Keratinocyte (primary cell): Measurements from ENCODE around the gene ZNF749. TPM values are rescaled to one million over a fixed set of nuclear protein-coding genes. Genes with fewer than 3 reads are reported as not detected.

Source experiments
- DNase-seq: peaks from one replicate; pipeline ENCODE4 v3.0.0-alpha.2; 2011; ENCODE audit warnings: low read depth, missing footprints, low spot score
- FAIRE-seq: peaks from 2 replicates; lab custom pipeline; 2011; peaks lifted over from hg19 to GRCh38; lab: Jason Lieb, UNC
- H2AFZ ChIP-seq: 2 replicates; pipeline ENCODE4 v1.6.0; 2012; ENCODE audit warnings: low read length, control low read depth, inconsistent platforms; ENCODE audit not compliant: control insufficient read depth
- H3K27ac ChIP-seq: 2 replicates; pipeline ENCODE4 v1.5.1; 2011; ENCODE audit warnings: low read length; ENCODE audit not compliant: control insufficient read depth, insufficient read depth
- H3K27me3 ChIP-seq: 3 replicates; pipeline ENCODE4 v1.6.0; 2011; ENCODE audit warnings: low read length; ENCODE audit not compliant: control insufficient read depth, insufficient read depth; ENCODE audit errors: extremely low read depth
- H3K36me3 ChIP-seq, 2 experiments: 2 replicates in 1 of 2; 3 replicates in 1 of 2; pipeline ENCODE4 v1.5.1; 2011; ENCODE audit warnings: low read length in 2 of 2, mild to moderate bottlenecking in 1 of 2; ENCODE audit not compliant: control insufficient read depth in 2 of 2, insufficient read depth in 2 of 2; ENCODE audit errors: extremely low read depth in 1 of 2
- H3K4me1 ChIP-seq: 3 replicates; pipeline ENCODE4 v1.5.1; 2011; ENCODE audit warnings: low read length; ENCODE audit not compliant: control insufficient read depth, insufficient read depth; ENCODE audit errors: extremely low read depth
- H3K4me2 ChIP-seq: 3 replicates; pipeline ENCODE4 v1.6.0; 2011; ENCODE audit warnings: low read depth, low read length; ENCODE audit not compliant: control insufficient read depth, insufficient read depth; ENCODE audit errors: extremely low read depth
- H3K4me3 ChIP-seq, 3 experiments: fragments of 200-600 bp in 1 of 3; sonication (generic) in 1 of 3; 2 replicates in 2 of 3; 3 replicates in 1 of 3; pipeline ENCODE4 v1.5.1; 2011 to 2016; ENCODE audit warnings: low read length in 3 of 3, mild to moderate bottlenecking in 3 of 3, control low read depth in 2 of 3, inconsistent platforms in 1 of 3, low read depth in 1 of 3, mixed read lengths in 1 of 3, mixed run types in 1 of 3, moderate library complexity in 1 of 3; ENCODE audit not compliant: control insufficient read depth in 2 of 3, insufficient read depth in 2 of 3; ENCODE audit errors: extremely low read depth in 1 of 3
- H3K79me2 ChIP-seq: 2 replicates; pipeline ENCODE4 v1.6.0; 2012; ENCODE audit warnings: low read length; ENCODE audit not compliant: control insufficient read depth, insufficient read depth
- H3K9ac ChIP-seq: 3 replicates; pipeline ENCODE4 v1.6.0; 2011; ENCODE audit warnings: low read length; ENCODE audit not compliant: control insufficient read depth, insufficient read depth; ENCODE audit errors: extremely low read depth
- H3K9me1 ChIP-seq: 3 replicates; pipeline ENCODE4 v1.6.0; 2011; ENCODE audit warnings: low read length; ENCODE audit not compliant: control insufficient read depth, insufficient read depth; ENCODE audit errors: extremely low read depth
- H3K9me3 ChIP-seq: 2 replicates; pipeline ENCODE4 v1.5.1; 2012; ENCODE audit warnings: low read depth, low read length; ENCODE audit not compliant: control insufficient read depth
- H4K20me1 ChIP-seq: 3 replicates; pipeline ENCODE4 v1.6.0; 2011; ENCODE audit warnings: low read length; ENCODE audit not compliant: control insufficient read depth, insufficient read depth; ENCODE audit errors: extremely low read depth
- CTCF ChIP-seq, 3 experiments: IDR thresholded peaks in 1 of 3; conservative IDR thresholded peaks in 1 of 3; optimal IDR thresholded peaks in 1 of 3; 2 replicates in 2 of 3; 3 replicates in 1 of 3; pipeline versions ENCODE3 to v1.5.1; 2011; ENCODE audit warnings: low read length in 3 of 3, mild to moderate bottlenecking in 3 of 3, moderate library complexity in 2 of 3, control low read depth in 1 of 3, inconsistent platforms in 1 of 3; ENCODE audit not compliant: insufficient read depth in 2 of 3; ENCODE audit errors: extremely low read depth in 1 of 3
- EZH2 ChIP-seq: IDR thresholded peaks from one replicate; pipeline ENCODE4 v1.6.1; 2012; ENCODE audit warnings: inconsistent platforms, mild to moderate bottlenecking, low read length, moderate library complexity
- dilution Hi-C: fragments of 300-500 bp; cut with MboI; formaldehyde crosslinking; loops from one replicate; pipeline ENCODE4 v1.7.0; 2020; ENCODE audit warnings: low sequenced_read_pairs; ENCODE audit not compliant: extremely low pct_ligation_motif_present
- polyA minus RNA-seq, 3 experiments: library from RNA; depleted of rRNA, polyadenylated mRNA; stranded (reverse); fragments of >200 nt; gene quantifications; 1 replicate in 1 of 3; 2 replicates in 1 of 3; 3 replicates in 1 of 3; pipeline ENCODE4 v1.2.3, GENCODE V29; 2011
- polyA plus RNA-seq, 5 experiments: library from polyadenylated mRNA; depleted of rRNA in 3 of 5; stranded (reverse) in 3 of 5; stranded (forward) in 1 of 5; unstranded in 1 of 5; fragments of >200 nt; gene quantifications; 1 replicate in 1 of 5; 2 replicates in 3 of 5; 3 replicates in 1 of 5; pipeline versions ENCODE4 v1.2.1 to v1.2.3, GENCODE V29; 2011 to 2012; ENCODE audit warnings: missing spikeins in 2 of 5, low read depth in 1 of 5, low replicate concordance in 1 of 5

The ZNF749 gene
- polyA plus RNA-seq: 5.7 to 6.8 TPM (median 6.3 TPM) in 3 replicates
- polyA plus RNA-seq (2011; ENCODE audit: low read depth): 2.4 TPM
- 3.3 and 5.2 TPM in 2 replicates for polyA plus RNA-seq (2011; cell fraction: cytosol; rRNA removed)
- polyA plus RNA-seq (2011; cell fraction: nucleus; rRNA removed): 13.4 and 13.9 TPM in 2 replicates
- polyA plus RNA-seq (2012; ENCODE audit: low replicate concordance): 4.8 and 6.3 TPM in 2 replicates
- 7.9 to 18.2 TPM (median 13.1 TPM) in 3 replicates for polyA minus RNA-seq
- polyA minus RNA-seq (2011; cell fraction: cytosol; rRNA and poly(A)+ RNA removed): 7.3 TPM
- polyA minus RNA-seq (2011; cell fraction: nucleus; rRNA and poly(A)+ RNA removed): 17.4 and 35.3 TPM in 2 replicates

GRCh38 chr19:57435062-57435978 is at the start of gene ZNF749:
Gene ZNF749, plus strand, starts transcription at chr19:57435325. Its CDS starts 254 bp downstream, at chr19:57435579.
- Histone ChIP-seq H2AFZ (peak within 1 kb of the TSS; percentile 98), H4K20me1 (no peaks in the 10 kb centered on the region), H3K27ac (peak within 1 kb of the TSS; percentile 89), H3K4me1 (peaks cover 4% of the 10 kb centered on the region), H3K27me3 (no peaks in the 10 kb centered on the region), H3K9me3 (no peaks in the 10 kb centered on the region), H3K9me1 (no peaks in the 10 kb centered on the region), H3K9ac (peak within 1 kb of the TSS; percentile 86), H3K79me2 (peaks cover 46% of the 10 kb centered on the region), H3K36me3 (peaks cover 3 to 4% of the 10 kb centered on the region in 2 experiments), H3K4me3 (peak within 1 kb of the TSS; percentile 73 to 93 (median 91)), H3K4me2 (peak within 1 kb of the TSS; percentile 81)
- no peak for TF ChIP-seq CTCF (optimal IDR thresholded peaks at IDR 0.05 in 1 of 3, IDR thresholded peaks at IDR 0.05 in 1 of 3, conservative IDR thresholded peaks at IDR 0.05 in 1 of 3; ENCODE audit: extremely low read depth in 1 of 3, insufficient read depth in 2 of 3, low read length in 3 of 3)
- no peak for TF ChIP-seq EZH2
- dilution Hi-C loops: no loop called here
- FAIRE-seq (peak; percentile 92), DNase-seq (peak; percentile 94)

DNA sequence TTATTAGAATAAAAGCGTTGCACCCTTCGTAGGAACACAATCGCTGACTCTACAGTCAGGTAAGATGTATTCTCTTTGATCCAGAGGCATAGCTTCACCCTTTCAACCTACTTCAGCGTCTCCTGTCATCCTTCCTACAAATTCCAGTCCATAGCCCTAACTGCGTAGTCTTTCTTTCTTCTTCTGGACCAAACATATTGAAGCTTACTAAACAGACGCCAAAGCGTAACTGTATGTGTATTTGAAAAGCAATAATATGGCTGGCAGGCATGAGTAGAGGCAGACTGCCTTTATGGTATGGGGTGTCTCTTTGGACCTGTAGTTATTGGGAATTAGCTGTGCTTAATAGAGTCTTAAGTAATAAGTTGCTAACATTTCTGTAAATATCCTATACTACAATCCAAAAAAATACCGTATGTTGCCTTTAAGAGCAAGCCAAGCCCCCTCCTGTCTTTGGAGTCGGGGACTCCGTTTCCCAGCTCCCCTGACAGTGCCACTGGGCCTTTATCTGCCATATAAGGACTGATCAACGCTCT is 45.9 kb upstream of the ZNF749 start:
- Histone ChIP-seq H3K4me1 (no peaks in the 10 kb centered on the region), H3K4me2 (peak overlapping the region; percentile 36), H3K9me1 (no peaks in the 10 kb centered on the region), H3K36me3 (peaks cover 0 to 2% of the 10 kb centered on the region in 2 experiments), H4K20me1 (no peaks in the 10 kb centered on the region), H3K9me3 (no peaks in the 10 kb centered on the region), H3K79me2 (peaks cover 37% of the 10 kb centered on the region), H3K9ac (peak overlapping the region; percentile 84), H3K27ac (peak overlapping the region; percentile 82), H3K27me3 (no peaks in the 10 kb centered on the region), H3K4me3 (peak overlapping the region; percentile 78 to 95 (median 83)), H2AFZ (peak overlapping the region; percentile 61)
- FAIRE-seq (no peak), DNase-seq (no peak)
- TF ChIP-seq CTCF (optimal IDR thresholded peaks at IDR 0.05 in 1 of 3, IDR thresholded peaks at IDR 0.05 in 1 of 3, conservative IDR thresholded peaks at IDR 0.05 in 1 of 3; ENCODE audit: extremely low read depth in 1 of 3, insufficient read depth in 2 of 3, low read length in 3 of 3) (no peak), EZH2 (no peak)
- dilution Hi-C loops: no loop called here
